H1 (cell line): Measurements from ENCODE around the gene POLE2. TPM values are rescaled to one million over a fixed set of nuclear protein-coding genes. Genes with fewer than 3 reads are reported as not detected.

Source experiments
- CTCF ChIA-PET: fragments of 300-600 bp; sonication (Branson Sonifier 250); formaldehyde crosslinking; loops from one replicate; lab custom pipeline; 2021; ENCODE audit not compliant: partially characterized antibody; lab: Charles Lee
- POLR2A ChIA-PET: fragments of 300-600 bp; sonication (Branson Sonifier 250); formaldehyde crosslinking; loops from one replicate; lab custom pipeline; 2021; ENCODE audit warnings: inconsistent platforms; ENCODE audit not compliant: partially characterized antibody; lab: Charles Lee
- DNase-seq, 2 experiments: peaks; one replicate each; pipeline versions ENCODE4 v3.0.0 to v3.0.0-alpha.2; 2010 to 2022; ENCODE audit warnings: low spot score in 2 of 2, low read depth in 1 of 2, mixed read lengths in 1 of 2
- FAIRE-seq: peaks from 2 replicates; lab custom pipeline; 2011; peaks lifted over from hg19 to GRCh38; lab: Jason Lieb, UNC
- H2AFZ ChIP-seq: 2 replicates; pipeline ENCODE4 v1.8.1; 2012; ENCODE audit warnings: low read length, inconsistent platforms
- H2AK5ac ChIP-seq: 2 replicates; pipeline ENCODE4 v1.6.1; 2013; ENCODE audit warnings: low read depth, low read length
- H2BK120ac ChIP-seq: replicated peaks from 2 replicates; pipeline ENCODE3; 2013; ENCODE audit warnings: low read depth, low read length, inconsistent platforms
- H2BK12ac ChIP-seq: 2 replicates; pipeline ENCODE4 v1.6.1; 2013; ENCODE audit warnings: low read depth, low read length
- H2BK15ac ChIP-seq: 2 replicates; pipeline ENCODE4 v1.6.1; 2013; ENCODE audit warnings: low read length
- H2BK20ac ChIP-seq: 2 replicates; pipeline ENCODE4 v1.6.1; 2013; ENCODE audit warnings: low read length
- H2BK5ac ChIP-seq: 2 replicates; pipeline ENCODE4 v1.6.1; 2013; ENCODE audit warnings: low read depth, low read length
- H3K14ac ChIP-seq: 2 replicates; pipeline ENCODE4 v1.6.1; 2013; ENCODE audit warnings: inconsistent platforms; ENCODE audit not compliant: insufficient read length
- H3K18ac ChIP-seq: 2 replicates; pipeline ENCODE4 v1.6.1; 2013; ENCODE audit warnings: low read length; ENCODE audit errors: extremely low read depth
- H3K23ac ChIP-seq: 2 replicates; pipeline ENCODE4 v1.6.1; 2013; ENCODE audit warnings: inconsistent platforms; ENCODE audit not compliant: insufficient read length
- H3K23me2 ChIP-seq: 2 replicates; pipeline ENCODE4 v1.6.1; 2013; ENCODE audit warnings: low read depth, low read length
- H3K27ac ChIP-seq: 2 replicates; pipeline ENCODE4 v1.6.1; 2011; ENCODE audit warnings: low read depth, low read length, inconsistent platforms
- H3K27me3 ChIP-seq, 4 experiments: replicated peaks in 1 of 4; 1 replicate in 1 of 4; 2 replicates in 3 of 4; pipeline versions ENCODE4 v1.6.1 to v1.8.1; 2011 to 2013; ENCODE audit warnings: low read length in 3 of 4, mild to moderate bottlenecking in 3 of 4, inconsistent platforms in 2 of 4, mixed read lengths in 2 of 4, moderate library complexity in 1 of 4; ENCODE audit not compliant: control insufficient read depth in 3 of 4, insufficient read depth in 3 of 4; ENCODE audit errors: extremely low read depth in 1 of 4
- H3K36me3 ChIP-seq, 4 experiments: 2 replicates each; pipeline versions ENCODE4 v1.6.1 to v1.8.1; 2011 to 2013; ENCODE audit warnings: mild to moderate bottlenecking in 4 of 4, low read length in 3 of 4, moderate library complexity in 2 of 4, control low read depth in 1 of 4, inconsistent platforms in 1 of 4; ENCODE audit not compliant: insufficient read depth in 4 of 4, control insufficient read depth in 2 of 4
- H3K4ac ChIP-seq: replicated peaks from 2 replicates; pipeline ENCODE3; 2013; ENCODE audit warnings: low read length, low read depth, mixed read lengths, inconsistent platforms; ENCODE audit not compliant: insufficient read length
- H3K4me1 ChIP-seq, 4 experiments: replicated peaks in 1 of 4; 1 replicate in 1 of 4; 2 replicates in 3 of 4; pipeline versions ENCODE4 v1.6.1 to v1.8.1; 2011 to 2013; ENCODE audit warnings: low read length in 3 of 4, inconsistent platforms in 2 of 4, mixed read lengths in 1 of 4; ENCODE audit not compliant: insufficient read depth in 4 of 4, control insufficient read depth in 3 of 4
- H3K4me2 ChIP-seq, 2 experiments: 2 replicates each; pipeline versions ENCODE4 v1.6.1 to v1.8.1; 2011 to 2013; ENCODE audit warnings: low read depth in 2 of 2, low read length in 2 of 2, control low read depth in 1 of 2, inconsistent platforms in 1 of 2, mild to moderate bottlenecking in 1 of 2; ENCODE audit not compliant: insufficient read depth in 1 of 2
- H3K4me3 ChIP-seq, 4 experiments: fragments of 200-600, 300-600 bp in 1 of 4; sonication (generic), shearing (Covaris generic), sonication (Bioruptor Twin) in 1 of 4; 2 replicates each; pipeline versions ENCODE4 v1.5.1 to v1.8.1; 2011 to 2016; ENCODE audit warnings: low read length in 4 of 4, low read depth in 3 of 4, control low read depth in 2 of 4, inconsistent platforms in 2 of 4, mild to moderate bottlenecking in 2 of 4, mixed read lengths in 1 of 4, moderate library complexity in 1 of 4; ENCODE audit not compliant: insufficient read depth in 2 of 4; ENCODE audit errors: extremely low read depth in 1 of 4
- H3K56ac ChIP-seq: replicated peaks from 2 replicates; pipeline ENCODE3; 2013; ENCODE audit warnings: low read depth, mild to moderate bottlenecking, mixed read lengths, low read length, inconsistent platforms; ENCODE audit not compliant: insufficient read length
- H3K79me1 ChIP-seq: 2 replicates; pipeline ENCODE4 v1.6.1; 2013; ENCODE audit warnings: low read depth, low read length, control low read depth
- H3K79me2 ChIP-seq, 2 experiments: 2 replicates each; pipeline versions ENCODE4 v1.6.1 to v1.8.1; 2012 to 2013; ENCODE audit warnings: low read length in 2 of 2, mild to moderate bottlenecking in 2 of 2, inconsistent platforms in 1 of 2; ENCODE audit not compliant: insufficient read depth in 2 of 2, control insufficient read depth in 1 of 2
- H3K9ac ChIP-seq, 4 experiments: replicated peaks in 1 of 4; 1 replicate in 1 of 4; 2 replicates in 3 of 4; pipeline versions ENCODE4 v1.6.1 to v1.8.1; 2011 to 2013; ENCODE audit warnings: low read depth in 3 of 4, low read length in 3 of 4, control low read depth in 2 of 4, mild to moderate bottlenecking in 2 of 4, moderate library complexity in 2 of 4, inconsistent platforms in 1 of 4; ENCODE audit errors: extremely low read depth in 1 of 4
- H3K9me3 ChIP-seq, 2 experiments: 2 replicates each; pipeline versions ENCODE4 v1.6.1 to v1.8.1; 2012 to 2013; ENCODE audit warnings: mild to moderate bottlenecking in 2 of 2, moderate library complexity in 2 of 2, control low read depth in 1 of 2, inconsistent platforms in 1 of 2, low read depth in 1 of 2, low read length in 1 of 2, mixed read lengths in 1 of 2; ENCODE audit not compliant: insufficient read depth in 2 of 2
- H4K20me1 ChIP-seq, 2 experiments: replicated peaks in 1 of 2; 2 replicates each; pipeline versions ENCODE3 to v1.8.1; 2011 to 2013; ENCODE audit warnings: inconsistent platforms in 2 of 2, low read length in 2 of 2, mild to moderate bottlenecking in 1 of 2; ENCODE audit not compliant: insufficient read depth in 2 of 2, control insufficient read depth in 1 of 2
- H4K5ac ChIP-seq: 2 replicates; pipeline ENCODE4 v1.6.1; 2013; ENCODE audit warnings: low read length, low read depth, mixed read lengths, inconsistent platforms; ENCODE audit not compliant: insufficient read length
- H4K8ac ChIP-seq: 2 replicates; pipeline ENCODE4 v1.8.0; 2013; ENCODE audit warnings: mild to moderate bottlenecking, moderate library complexity, low read length, inconsistent platforms; ENCODE audit not compliant: insufficient read depth; ENCODE audit errors: extremely low read depth
- H4K91ac ChIP-seq: replicated peaks from 2 replicates; pipeline ENCODE3; 2013; ENCODE audit warnings: low read length, mixed read lengths, inconsistent platforms; ENCODE audit not compliant: insufficient read length
- ASH2L ChIP-seq: fragments of 200-600, 300-600 bp; sonication (generic); IDR thresholded peaks from one replicate; pipeline ENCODE4 v1.7.1; 2017; ENCODE audit warnings: low read length
- CHD2 ChIP-seq: IDR thresholded peaks from 2 replicates; pipeline ENCODE4 v1.6.1; 2012; ENCODE audit warnings: low read length, improper control_type of control experiment
- EP300 ChIP-seq, 2 experiments: IDR thresholded peaks; 1 replicate in 1 of 2; 2 replicates in 1 of 2; pipeline ENCODE4 v1.6.1; 2011 to 2012; ENCODE audit warnings: low read depth in 2 of 2, low read length in 2 of 2, mild to moderate bottlenecking in 2 of 2, borderline replicate concordance in 1 of 2, inconsistent platforms in 1 of 2, moderate library complexity in 1 of 2
- HDAC2 ChIP-seq, 2 experiments: fragments of 300-600 bp in 1 of 2; sonication (generic) in 1 of 2; IDR thresholded peaks; 2 replicates each; pipeline ENCODE4 v1.6.1; 2011 to 2012; ENCODE audit warnings: low read depth in 2 of 2, low read length in 2 of 2, mild to moderate bottlenecking in 2 of 2, moderate library complexity in 2 of 2, borderline replicate concordance in 1 of 2, inconsistent platforms in 1 of 2
- PHF8 ChIP-seq: fragments of 200-600 bp; sonication (generic); conservative IDR thresholded peaks from 2 replicates; pipeline ENCODE4 v1.7.1; 2012; ENCODE audit warnings: low read depth, mild to moderate bottlenecking, inconsistent platforms, low read length, moderate library complexity
- RNF2 ChIP-seq: fragments of 200-900, 300-1000 bp; sonication (generic); IDR thresholded peaks from 2 replicates; pipeline ENCODE4 v1.7.1; 2016; ENCODE audit warnings: borderline replicate concordance, low read depth, mild to moderate bottlenecking, antibody characterized with exemption, low read length; ENCODE audit not compliant: poor library complexity, severe bottlenecking; ENCODE audit errors: missing control alignments
- SIX5 ChIP-seq: IDR thresholded peaks from 2 replicates; pipeline ENCODE4 v1.6.1; 2011; ENCODE audit warnings: mild to moderate bottlenecking, low read depth, low read length
- SP4 ChIP-seq: IDR thresholded peaks from 2 replicates; pipeline ENCODE4 v1.6.1; 2012; ENCODE audit warnings: low read length, inconsistent platforms
- SRF ChIP-seq: IDR thresholded peaks from 2 replicates; pipeline ENCODE4 v1.6.1; 2011; ENCODE audit warnings: mild to moderate bottlenecking, low read depth, low read length, moderate library complexity
- TEAD4 ChIP-seq: IDR thresholded peaks from 2 replicates; pipeline ENCODE4 v1.6.1; 2012; ENCODE audit warnings: low read depth, low read length, inconsistent platforms, mixed read lengths
- WGBS, 2 experiments: shearing (Covaris generic) in 1 of 2; methylation state at CpG; one replicate each; pipeline versions ENCODE4 v1.1.6 to v1.1.7; 2013 to 2015; ENCODE audit warnings: low lambda C conversion rate in 2 of 2, mixed read lengths in 2 of 2, inconsistent platforms in 1 of 2, low coverage in 1 of 2, missing lambda C conversion rate in 1 of 2; ENCODE audit not compliant: insufficient replicate concordance in 2 of 2, insufficient coverage in 1 of 2, insufficient read length in 1 of 2; ENCODE audit errors: extremely low coverage in 1 of 2, missing lambda C conversion rate in 1 of 2; 5-methylcytosine and 5-hydroxymethylcytosine counted together
- polyA plus RNA-seq, 7 experiments: library from polyadenylated mRNA; depleted of rRNA in 3 of 7; stranded (reverse) in 5 of 7; unstranded in 2 of 7; fragments of >200 nt in 5 of 7; fragments of 200-250 nt in 2 of 7; gene quantifications; 1 replicate in 5 of 7; 2 replicates in 1 of 7; 4 replicates in 1 of 7; pipeline versions ENCODE4 v1.2.1 to v1.2.3, GENCODE V29; 2011 to 2013; ENCODE audit warnings: missing spikeins in 2 of 7, mixed read lengths in 2 of 7
- total RNA-seq: library from RNA; stranded (reverse); fragmentation: NEBNext Ultra II Directional; extraction: Animal tissue kit (Norgen Biotek cat#: 25700); gene quantifications from 2 replicates; pipeline ENCODE4 v1.2.1, GENCODE V29; 2021

Gene POLE2
- total and polyA plus RNA-seq, 2 of the 8 experiments (the other 6 are each of a cell fraction or from before 2014, with no cell fraction given): 31.2 to 41.7 TPM

DNA sequence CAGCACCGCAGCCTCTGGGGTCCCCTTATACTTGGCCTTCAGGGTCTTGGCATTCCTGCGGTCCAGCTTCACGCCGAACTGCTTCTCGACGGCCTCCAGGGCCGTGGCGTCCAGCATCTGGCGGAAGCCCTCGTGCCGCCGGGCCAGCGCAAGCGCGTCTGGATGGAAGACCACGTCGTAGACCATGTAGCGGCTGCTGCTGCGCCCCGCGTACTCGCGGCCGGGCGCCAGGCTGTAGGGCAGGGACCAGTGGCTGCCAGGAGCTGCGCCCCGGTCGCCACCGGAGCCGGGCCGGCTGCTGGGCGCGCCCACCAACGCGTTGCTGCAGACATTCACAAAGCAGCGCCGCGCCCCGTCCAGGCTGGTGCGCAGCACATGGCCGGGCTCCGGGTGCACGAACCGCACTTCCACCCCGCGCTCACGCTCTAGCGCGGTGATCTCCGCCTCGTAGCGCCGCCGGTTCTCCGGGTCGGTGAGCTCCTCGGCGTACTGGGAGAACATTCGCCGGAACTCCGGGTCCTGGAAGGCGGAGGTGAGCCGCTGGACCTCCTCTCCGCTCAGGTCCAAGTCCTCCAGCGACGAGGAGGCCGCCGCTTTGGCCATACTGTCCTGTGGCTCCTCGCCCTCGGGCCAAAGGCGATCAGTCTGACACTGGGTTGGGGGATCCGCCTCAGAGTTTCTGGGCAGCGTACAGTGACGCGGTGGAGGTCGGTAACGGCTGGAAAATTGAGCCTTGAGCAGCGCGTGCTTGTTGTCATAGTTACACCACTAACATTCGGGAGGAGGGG lies 53.3 kb downstream of the POLE2 start, which contains the start of gene DNAAF2:
Gene DNAAF2 (minus strand): TSS at position 698 of the 788 bp plus-strand sequence. CDS start 95 bp downstream, at position 603.
- H3K18ac ChIP-seq: peak within 1 kb of the TSS; percentile 99
- no peak within 1 kb of the TSS for H3K14ac ChIP-seq
- H2AFZ ChIP-seq: peak within 1 kb of the TSS; percentile 91; the same call in 1 of the 2 replicates
- CTCF ChIA-PET: interaction anchor here (0.6 to 2.5 kb wide), 12 partner anchors 9 to 217 kb away, joined by 3 to 16 read pairs (median 5); partner anchors contain the start of genes KLHDC2, MGAT2, NEMF and RPL36AL
- H3K9me3 ChIP-seq: no peaks in the 10 kb centered on the region
- 0 out of 2 replicates have a peak, but pooled peaks cover 6% of the 10 kb centered on the region for H3K79me1 ChIP-seq
- no peaks in the 10 kb centered on the region for H3K27me3 ChIP-seq
- H4K91ac ChIP-seq: peak within 1 kb of the TSS; percentile 89
- no peak within 1 kb of the TSS for H2AK5ac ChIP-seq
- H2BK120ac ChIP-seq: no peak within 1 kb of the TSS
- no peak for FAIRE-seq
- H4K8ac ChIP-seq: peak within 1 kb of the TSS; percentile 96
- H3K4me3 ChIP-seq: peak within 1 kb of the TSS; percentile 88 to 98 (median 94)
- no peak within 1 kb of the TSS for H2BK15ac ChIP-seq
- DNase-seq: peak in 1 of 2 experiments; percentile 67
- H2BK5ac ChIP-seq: peak within 1 kb of the TSS; percentile 95
- H4K5ac ChIP-seq: peak within 1 kb of the TSS; percentile 96
- no peak within 1 kb of the TSS for H3K23ac ChIP-seq
- H3K4ac ChIP-seq: peak within 1 kb of the TSS; percentile 96
- WGBS, 2 experiments: 0% methylated on average over 78 of the region's 80 CpGs; no CpG with 5 or more reads in 1 of the 2 experiments
- POLR2A ChIA-PET: interaction anchor here (0.5 to 4.5 kb wide), 22 partner anchors 9 to 501 kb away, joined by 3 to 47 read pairs (median 6); partner anchors contain the start of genes KLHDC1, KLHDC2, LRR1 and MGAT2
- peaks cover 5 to 79% of the 10 kb centered on the region in 2 experiments; a peak in 3 of 4 replicates for H3K79me2 ChIP-seq
- H3K4me2 ChIP-seq: peak within 1 kb of the TSS; percentile 72 to 93
- H3K56ac ChIP-seq: peak within 1 kb of the TSS; percentile 97
- peak within 1 kb of the TSS; percentile 95 for H3K27ac ChIP-seq
- peaks cover 11% of the 10 kb centered on the region; the same call in 1 of the 2 replicates for H3K23me2 ChIP-seq
- peaks cover 0 to 17% (median 0%) of the 10 kb centered on the region in 4 experiments; a peak in 1 of 8 replicates for H3K36me3 ChIP-seq
- peak within 1 kb of the TSS; percentile 17; the same call in 1 of the 2 replicates for H2BK12ac ChIP-seq
- H4K20me1 ChIP-seq: peaks cover 4 to 8% of the 10 kb centered on the region in 2 experiments
- no peak within 1 kb of the TSS for H2BK20ac ChIP-seq
- H3K4me1 ChIP-seq: no peaks in the 10 kb centered on the region
- peak within 1 kb of the TSS; percentile 91 to 98 (median 98) for H3K9ac ChIP-seq
- TF ChIP-seq CHD2 (no peak), EP300 (IDR thresholded peaks at IDR 0.05; ENCODE audit: borderline replicate concordance in 1 of 2, low read depth in 2 of 2, low read length in 2 of 2) (no peak), ASH2L (no peak), TEAD4 (no peak), RNF2 (no peak), SIX5 (no peak), HDAC2 (IDR thresholded peaks at IDR 0.05; ENCODE audit: borderline replicate concordance in 1 of 2, low read depth in 2 of 2, low read length in 2 of 2) (0 out of 4 replicates have a peak, but pooled peaks of 1 of the 2 experiments have one; percentile 37), PHF8 (peak; percentile 5; the same call in 1 of the 2 replicates), SRF (no peak), SP4 (no peak)
